ENCODE measurements around the gene NECAP2.

NECAP2 gene, protein sequence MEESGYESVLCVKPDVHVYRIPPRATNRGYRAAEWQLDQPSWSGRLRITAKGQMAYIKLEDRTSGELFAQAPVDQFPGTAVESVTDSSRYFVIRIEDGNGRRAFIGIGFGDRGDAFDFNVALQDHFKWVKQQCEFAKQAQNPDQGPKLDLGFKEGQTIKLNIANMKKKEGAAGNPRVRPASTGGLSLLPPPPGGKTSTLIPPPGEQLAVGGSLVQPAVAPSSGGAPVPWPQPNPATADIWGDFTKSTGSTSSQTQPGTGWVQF

GRCh38 chr1:16440470-16441281 lies at the start of gene NECAP2:
Gene NECAP2, plus strand, starts transcription at chr1:16440724. Its CDS starts 38 bp downstream, at chr1:16440762.
- in situ Hi-C loops (cut with HindIII; ENCODE audit: low pct_unique_long_range_greater_than_20kb, low sequenced_read_pairs), result no loop called here
- peak; percentile 69 to 88 for DNase-seq (ENCODE audit: low read depth in 1 of 2, low spot score in 1 of 2)
- no peak for TF ChIP-seq JUND (IDR thresholded peaks at IDR 0.05; ENCODE audit: low read depth)

DNA sequence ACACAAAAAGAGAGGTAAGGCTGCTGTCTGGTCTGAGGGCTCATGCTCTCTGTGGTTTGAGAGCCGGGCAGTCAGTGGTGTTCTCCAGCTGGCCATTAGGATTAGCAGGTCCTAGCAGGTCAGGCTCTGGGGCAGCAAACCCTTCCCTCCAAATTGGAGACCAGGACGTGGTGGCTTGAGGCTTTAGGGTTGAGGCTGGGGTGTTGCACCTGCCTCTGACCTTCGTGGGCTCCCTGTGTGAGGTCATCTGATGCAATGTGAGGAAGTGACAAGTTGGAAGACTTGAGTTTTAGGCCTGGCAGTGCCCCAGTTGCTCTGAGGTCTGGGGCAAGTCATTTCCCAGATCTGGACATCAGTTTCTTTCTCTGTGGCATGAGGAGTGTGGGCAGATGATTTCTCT lies 49.1 kb upstream of the NECAP2 start:
- in situ Hi-C loops (cut with HindIII; ENCODE audit: low pct_unique_long_range_greater_than_20kb, low sequenced_read_pairs), result no loop called here

DNA sequence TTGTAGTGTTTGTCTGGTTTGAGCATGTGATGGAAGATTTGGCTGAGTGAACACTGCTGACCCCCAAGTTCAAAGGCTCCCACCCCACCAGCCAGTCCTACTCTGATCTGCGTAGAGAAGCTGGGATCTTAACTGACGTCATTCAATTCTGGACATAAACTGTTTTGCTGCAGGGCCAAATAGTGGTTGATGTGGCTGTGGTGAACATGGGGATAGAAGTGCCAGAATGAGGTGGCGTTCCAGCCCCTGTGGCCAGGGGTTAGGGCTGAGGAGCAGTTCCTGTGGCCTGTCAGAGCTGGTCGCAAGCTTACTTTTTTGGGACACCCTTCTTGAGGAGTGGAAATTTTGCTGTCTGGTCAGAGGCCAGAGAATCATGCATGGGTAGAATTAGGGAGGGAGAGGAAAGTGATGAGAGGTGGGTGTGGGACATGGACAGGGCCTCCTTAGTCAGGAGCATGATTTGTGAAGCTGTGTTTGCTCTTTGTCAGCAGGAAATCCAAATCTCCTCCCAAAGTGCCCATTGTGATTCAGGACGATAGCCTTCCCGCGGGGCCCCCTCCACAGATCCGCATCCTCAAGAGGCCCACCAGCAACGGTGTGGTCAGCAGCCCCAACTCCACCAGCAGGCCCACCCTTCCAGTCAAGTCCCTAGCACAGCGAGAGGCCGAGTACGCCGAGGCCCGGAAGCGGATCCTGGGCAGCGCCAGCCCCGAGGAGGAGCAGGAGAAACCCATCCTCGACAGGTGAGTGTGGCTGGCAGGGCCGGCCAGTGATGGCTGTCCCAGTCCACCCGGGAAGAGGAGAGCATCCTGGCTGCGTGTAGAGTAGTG lies 47.6 kb upstream of the NECAP2 start:
- TF ChIP-seq JUND (IDR thresholded peaks at IDR 0.05; ENCODE audit: low read depth), result no peak
- in situ Hi-C loops (cut with HindIII; ENCODE audit: low pct_unique_long_range_greater_than_20kb, low sequenced_read_pairs), result no loop called here

More for the DNA sequence above, 49.1 kb upstream of the NECAP2 start:
- TF ChIP-seq JUND (IDR thresholded peaks at IDR 0.05; ENCODE audit: low read depth), result no peak
- no peak for DNase-seq (ENCODE audit: low read depth in 1 of 2, low spot score in 1 of 2)

DNA sequence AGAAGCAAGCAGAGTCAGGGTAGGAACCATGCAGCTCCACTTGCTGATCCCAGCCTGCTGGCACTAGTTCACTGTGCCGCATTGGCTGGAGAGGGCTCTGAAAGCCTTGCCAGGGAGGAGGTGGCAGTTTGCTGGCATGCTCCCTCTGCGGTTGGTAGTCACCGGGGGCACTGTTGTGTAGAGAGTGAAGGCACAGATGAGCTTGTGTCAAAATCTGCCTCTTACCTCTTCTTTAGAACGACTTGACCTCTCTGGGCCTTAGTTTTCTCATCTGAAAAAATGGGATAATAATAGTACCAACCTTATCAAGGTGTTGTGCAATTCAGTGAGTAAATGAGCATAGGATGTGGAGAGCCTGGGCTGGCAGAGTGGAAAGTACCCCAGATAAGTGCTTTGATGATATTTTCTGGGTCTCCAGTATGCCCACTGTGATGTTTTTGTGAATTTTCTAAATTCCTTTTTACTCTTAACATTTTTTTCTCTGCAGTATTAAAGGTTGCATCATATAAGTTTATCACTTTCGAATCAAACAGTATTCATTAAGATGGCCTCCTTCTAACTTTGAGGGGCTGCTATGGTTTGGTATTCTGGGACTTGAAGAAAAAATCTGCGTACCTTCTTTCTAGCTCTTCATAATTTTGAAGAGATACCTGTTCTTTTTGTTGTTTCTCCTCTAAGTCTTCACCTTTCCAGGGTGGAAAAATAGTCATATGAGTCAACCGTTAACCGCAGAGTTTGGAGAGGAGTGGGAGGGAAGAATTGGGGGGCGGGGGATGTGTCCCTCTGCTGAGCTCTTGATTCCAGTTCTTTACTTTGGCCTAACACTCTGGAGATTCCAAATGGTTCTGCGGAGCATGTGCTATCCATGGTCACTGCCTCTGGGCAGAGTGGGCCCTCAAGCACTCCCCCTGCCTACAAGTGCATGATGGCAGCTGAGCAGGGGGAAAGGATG lies 46.7 kb upstream of the NECAP2 start:
- in situ Hi-C loops (cut with HindIII; ENCODE audit: low pct_unique_long_range_greater_than_20kb, low sequenced_read_pairs), result no loop called here
- no peak for DNase-seq (ENCODE audit: low read depth in 1 of 2, low spot score in 1 of 2)
- no peak for TF ChIP-seq JUND (IDR thresholded peaks at IDR 0.05; ENCODE audit: low read depth)

More for the DNA sequence above, 47.6 kb upstream of the NECAP2 start:
- DNase-seq (ENCODE audit: low read depth in 1 of 2, low spot score in 1 of 2), result no peak

- DNase-seq (ENCODE audit: low read depth in 1 of 2, low spot score in 1 of 2), result no peak
- in situ Hi-C loops (cut with HindIII; ENCODE audit: low pct_unique_long_range_greater_than_20kb, low sequenced_read_pairs), result no loop called here
- no peak for TF ChIP-seq JUND (IDR thresholded peaks at IDR 0.05; ENCODE audit: low read depth)
Observed at GRCh38 chr1:16394977-16395376, 45.5 kb upstream of the NECAP2 start.

- TF ChIP-seq JUND (IDR thresholded peaks at IDR 0.05; ENCODE audit: low read depth), result no peak
- in situ Hi-C loops (cut with HindIII; ENCODE audit: low pct_unique_long_range_greater_than_20kb, low sequenced_read_pairs), result no loop called here
- DNase-seq (ENCODE audit: low read depth in 1 of 2, low spot score in 1 of 2), result peak in 1 of 2 experiments; percentile 12
Observed at GRCh38 chr1:16396591-16396990, 43.9 kb upstream of the NECAP2 start.

- TF ChIP-seq JUND (IDR thresholded peaks at IDR 0.05; ENCODE audit: low read depth), result no peak
- in situ Hi-C loops (cut with HindIII; ENCODE audit: low pct_unique_long_range_greater_than_20kb, low sequenced_read_pairs), result no loop called here
- no peak for DNase-seq (ENCODE audit: low read depth in 1 of 2, low spot score in 1 of 2)
Observed at GRCh38 chr1:16397120-16397519, 43.4 kb upstream of the NECAP2 start.

DNA sequence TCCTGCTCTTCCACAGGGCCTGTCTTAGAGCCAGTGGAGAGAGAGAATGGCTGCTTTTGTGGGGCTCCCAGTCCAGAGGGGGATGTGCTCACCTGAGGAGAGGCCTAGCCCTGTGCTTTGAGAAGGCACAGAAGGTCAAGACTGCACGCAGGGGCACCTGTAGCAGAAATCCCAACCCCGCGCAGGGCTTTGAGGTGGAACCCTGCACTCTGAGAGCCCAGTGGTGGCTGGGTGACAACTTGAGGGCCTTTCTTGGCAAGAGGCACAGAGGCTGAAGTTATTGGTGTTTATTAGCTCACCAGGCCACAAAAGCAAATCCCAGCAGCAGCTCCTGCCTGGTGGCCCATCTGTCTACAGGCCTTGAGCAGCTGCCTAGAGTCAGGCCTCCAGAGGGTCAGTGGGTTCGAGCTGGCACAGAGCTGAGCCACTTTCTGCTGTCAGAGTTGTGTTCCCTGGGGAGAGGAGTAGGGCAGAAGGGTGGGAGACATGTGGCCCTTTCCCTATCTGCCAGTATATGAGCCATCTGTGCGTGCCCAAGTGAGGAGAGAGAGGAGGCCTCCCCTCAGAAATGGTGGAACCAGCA lies 42.1 kb upstream of the NECAP2 start:
- no peak for TF ChIP-seq JUND (IDR thresholded peaks at IDR 0.05; ENCODE audit: low read depth)
- in situ Hi-C loops (cut with HindIII; ENCODE audit: low pct_unique_long_range_greater_than_20kb, low sequenced_read_pairs), result no loop called here
- no peak for DNase-seq (ENCODE audit: low read depth in 1 of 2, low spot score in 1 of 2)

DNA sequence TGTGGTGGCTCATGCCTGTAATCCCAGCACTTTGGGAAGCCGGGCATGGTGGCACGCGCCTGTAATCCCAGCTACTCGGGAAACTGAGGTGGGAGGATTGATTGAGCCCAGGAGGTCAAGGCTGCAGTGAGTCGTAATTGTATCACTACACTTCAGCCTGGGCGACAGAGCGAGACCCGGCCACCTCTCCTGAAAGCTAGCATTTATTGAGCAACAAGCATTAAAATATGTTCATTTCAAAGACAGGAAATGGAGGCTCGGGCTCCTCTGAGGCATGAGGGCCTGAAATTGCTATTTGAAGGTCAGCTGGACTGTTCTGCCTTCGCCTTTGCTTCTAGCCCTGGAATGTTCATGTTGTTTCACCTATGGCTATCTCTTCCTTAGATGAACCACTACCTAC lies 37.8 kb upstream of the NECAP2 start:
- no peak for TF ChIP-seq JUND (IDR thresholded peaks at IDR 0.05; ENCODE audit: low read depth)
- no peak for DNase-seq (ENCODE audit: low read depth in 1 of 2, low spot score in 1 of 2)
- in situ Hi-C loops (cut with HindIII; ENCODE audit: low pct_unique_long_range_greater_than_20kb, low sequenced_read_pairs), result no loop called here

DNA sequence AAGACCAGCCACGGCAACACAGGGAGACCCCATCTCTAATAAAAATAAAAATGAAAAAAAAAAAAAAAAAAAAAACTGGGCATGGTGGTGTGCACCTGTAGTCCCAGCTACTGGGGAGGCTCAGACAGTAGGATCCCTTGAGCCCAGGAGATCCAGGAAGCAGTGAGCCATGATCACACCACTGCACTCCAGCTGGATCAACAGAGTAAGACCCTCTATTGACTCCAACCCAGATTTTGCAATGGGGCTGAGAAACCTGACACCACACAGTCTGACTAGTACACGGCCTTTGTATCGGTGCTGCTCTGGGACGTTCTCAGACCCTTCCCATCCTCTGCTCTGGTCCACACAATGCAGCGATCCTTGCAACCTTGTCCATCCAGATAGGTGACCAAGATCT lies 35.1 kb upstream of the NECAP2 start:
- DNase-seq (ENCODE audit: low read depth in 1 of 2, low spot score in 1 of 2), result no peak
- in situ Hi-C loops (cut with HindIII; ENCODE audit: low pct_unique_long_range_greater_than_20kb, low sequenced_read_pairs), result no loop called here
- no peak for TF ChIP-seq JUND (IDR thresholded peaks at IDR 0.05; ENCODE audit: low read depth)

- DNase-seq (ENCODE audit: low read depth in 1 of 2, low spot score in 1 of 2), result no peak
- TF ChIP-seq JUND (IDR thresholded peaks at IDR 0.05; ENCODE audit: low read depth), result no peak
- in situ Hi-C loops (cut with HindIII; ENCODE audit: low pct_unique_long_range_greater_than_20kb, low sequenced_read_pairs), result no loop called here
Observed at GRCh38 chr1:16406868-16407267, 33.7 kb upstream of the NECAP2 start.

Measured in T47D (cell line).